ENCODE measurements around the gene PBX1. TPM values are rescaled to one million over a fixed set of nuclear protein-coding genes. Genes with fewer than 3 reads are reported as not detected.

The PBX1 gene
- polyA plus RNA-seq, 1 donor (not counting 4 experiments of a cell fraction or from before 2014, with no cell fraction given): 2.2 TPM

GRCh38 chr1:164622068-164622845 is 63.3 kb downstream of the PBX1 start:
- Histone ChIP-seq H2AFZ (ENCODE audit: control insufficient read depth, low read length) (no peak overlapping the region), H3K9me3 (ENCODE audit: control insufficient read depth, low read depth, low read length) (no peaks in the 10 kb centered on the region), H3K79me2 (ENCODE audit: control insufficient read depth, insufficient read depth, low read length) (no peaks in the 10 kb centered on the region), H4K20me1 (ENCODE audit: control insufficient read depth, extremely low read depth, insufficient read depth, low read length) (no peaks in the 10 kb centered on the region), H3K27me3 (ENCODE audit: control insufficient read depth, extremely low read depth, insufficient read depth, low read length) (no peaks in the 10 kb centered on the region), H3K4me3 (ENCODE audit: control insufficient read depth in 2 of 3, extremely low read depth in 1 of 3, insufficient read depth in 2 of 3, low read depth in 1 of 3, low read length in 3 of 3) (no peak overlapping the region), H3K9ac (ENCODE audit: control insufficient read depth, extremely low read depth, insufficient read depth, low read length) (no peak overlapping the region), H3K4me2 (ENCODE audit: control insufficient read depth, extremely low read depth, insufficient read depth, low read depth, low read length) (no peak overlapping the region), H3K9me1 (ENCODE audit: control insufficient read depth, extremely low read depth, insufficient read depth, low read length) (no peaks in the 10 kb centered on the region), H3K4me1 (ENCODE audit: control insufficient read depth, extremely low read depth, insufficient read depth, low read length) (no peaks in the 10 kb centered on the region), H3K27ac (ENCODE audit: control insufficient read depth, insufficient read depth, low read length) (no peak overlapping the region), H3K36me3 (ENCODE audit: control insufficient read depth in 2 of 2, extremely low read depth in 1 of 2, insufficient read depth in 2 of 2, low read length in 2 of 2) (no peaks in the 10 kb centered on the region)
- no peak for TF ChIP-seq EZH2 (IDR thresholded peaks at IDR 0.05; ENCODE audit: low read length)
- TF ChIP-seq, protein P1, sequence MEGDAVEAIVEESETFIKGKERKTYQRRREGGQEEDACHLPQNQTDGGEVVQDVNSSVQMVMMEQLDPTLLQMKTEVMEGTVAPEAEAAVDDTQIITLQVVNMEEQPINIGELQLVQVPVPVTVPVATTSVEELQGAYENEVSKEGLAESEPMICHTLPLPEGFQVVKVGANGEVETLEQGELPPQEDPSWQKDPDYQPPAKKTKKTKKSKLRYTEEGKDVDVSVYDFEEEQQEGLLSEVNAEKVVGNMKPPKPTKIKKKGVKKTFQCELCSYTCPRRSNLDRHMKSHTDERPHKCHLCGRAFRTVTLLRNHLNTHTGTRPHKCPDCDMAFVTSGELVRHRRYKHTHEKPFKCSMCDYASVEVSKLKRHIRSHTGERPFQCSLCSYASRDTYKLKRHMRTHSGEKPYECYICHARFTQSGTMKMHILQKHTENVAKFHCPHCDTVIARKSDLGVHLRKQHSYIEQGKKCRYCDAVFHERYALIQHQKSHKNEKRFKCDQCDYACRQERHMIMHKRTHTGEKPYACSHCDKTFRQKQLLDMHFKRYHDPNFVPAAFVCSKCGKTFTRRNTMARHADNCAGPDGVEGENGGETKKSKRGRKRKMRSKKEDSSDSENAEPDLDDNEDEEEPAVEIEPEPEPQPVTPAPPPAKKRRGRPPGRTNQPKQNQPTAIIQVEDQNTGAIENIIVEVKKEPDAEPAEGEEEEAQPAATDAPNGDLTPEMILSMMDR (optimal IDR thresholded peaks at IDR 0.05 in 1 of 3, IDR thresholded peaks at IDR 0.05 in 1 of 3, conservative IDR thresholded peaks at IDR 0.05 in 1 of 3; ENCODE audit: extremely low read depth in 1 of 3, insufficient read depth in 2 of 3, low read length in 3 of 3): no peak
- no peak for FAIRE-seq
- no peak for DNase-seq (ENCODE audit: low read depth, low spot score)
- dilution Hi-C loops (cut with MboI; ENCODE audit: extremely low pct_ligation_motif_present, low sequenced_read_pairs): no loop called here

- H3K9ac ChIP-seq (ENCODE audit: control insufficient read depth, extremely low read depth, insufficient read depth, low read length): no peak overlapping the region
- TF ChIP-seq EZH2 (IDR thresholded peaks at IDR 0.05; ENCODE audit: low read length): no peak
- TF ChIP-seq, protein P1 (optimal IDR thresholded peaks at IDR 0.05 in 1 of 3, IDR thresholded peaks at IDR 0.05 in 1 of 3, conservative IDR thresholded peaks at IDR 0.05 in 1 of 3; ENCODE audit: extremely low read depth in 1 of 3, insufficient read depth in 2 of 3, low read length in 3 of 3): no peak
- H3K79me2 ChIP-seq (ENCODE audit: control insufficient read depth, insufficient read depth, low read length): no peaks in the 10 kb centered on the region
- H3K9me1 ChIP-seq (ENCODE audit: control insufficient read depth, extremely low read depth, insufficient read depth, low read length): no peaks in the 10 kb centered on the region
- H3K36me3 ChIP-seq (ENCODE audit: control insufficient read depth in 2 of 2, extremely low read depth in 1 of 2, insufficient read depth in 2 of 2, low read length in 2 of 2): no peaks in the 10 kb centered on the region
- no peak overlapping the region for H3K4me2 ChIP-seq (ENCODE audit: control insufficient read depth, extremely low read depth, insufficient read depth, low read depth, low read length)
- no peaks in the 10 kb centered on the region for H3K9me3 ChIP-seq (ENCODE audit: control insufficient read depth, low read depth, low read length)
- no peak overlapping the region for H3K27ac ChIP-seq (ENCODE audit: control insufficient read depth, insufficient read depth, low read length)
- H3K27me3 ChIP-seq (ENCODE audit: control insufficient read depth, extremely low read depth, insufficient read depth, low read length): no peaks in the 10 kb centered on the region
- H3K4me3 ChIP-seq (ENCODE audit: control insufficient read depth in 2 of 3, extremely low read depth in 1 of 3, insufficient read depth in 2 of 3, low read depth in 1 of 3, low read length in 3 of 3): no peak overlapping the region
- no peak overlapping the region for H2AFZ ChIP-seq (ENCODE audit: control insufficient read depth, low read length)
- no peak for DNase-seq (ENCODE audit: low read depth, low spot score)
- H3K4me1 ChIP-seq (ENCODE audit: control insufficient read depth, extremely low read depth, insufficient read depth, low read length): no peaks in the 10 kb centered on the region
- H4K20me1 ChIP-seq (ENCODE audit: control insufficient read depth, extremely low read depth, insufficient read depth, low read length): no peaks in the 10 kb centered on the region
- dilution Hi-C loops (cut with MboI; ENCODE audit: extremely low pct_ligation_motif_present, low sequenced_read_pairs): no loop called here
- FAIRE-seq: no peak
Measured at GRCh38 chr1:164623805-164624204, 64.8 kb downstream of the PBX1 start.
